ENCODE measurements around the gene AXIN1. TPM values are rescaled to one million over a fixed set of nuclear protein-coding genes. Genes with fewer than 3 reads are reported as not detected.
A peak's percentile ranks its signal among the peaks of the same experiment; 100 is the strongest.

The AXIN1 gene
- polyA plus RNA-seq, 2 of the 4 experiments (the other 2 are of a cell fraction) = 8.7 to 19.3 TPM

- Histone ChIP-seq H3K4me1 (no peaks in the 10 kb centered on the region), H3K4me3 (no peak overlapping the region), H3K4me2 (no peak overlapping the region), H3K9me3 (no peaks in the 10 kb centered on the region), H3K27ac (no peak overlapping the region)
- peak; percentile 43 for TF ChIP-seq MAFK (IDR thresholded peaks at IDR 0.05; ENCODE audit: partially characterized antibody)
- TF ChIP-seq POLR2AphosphoS2 (conservative IDR thresholded peaks at IDR 0.05; ENCODE audit: low read length) = no peak
- no peak for DNase-seq (ENCODE audit: low read depth in 1 of 2, low spot score in 1 of 2)
- ChIA-PET CTCF (interaction anchor here (1.4 kb wide), 1 partner anchor 11 kb away, joined by 3 read pairs; no protein-coding TSS in a partner anchor), POLR2A (no interaction called here)
- no peak for ATAC-seq
- no peak for FAIRE-seq
- whole genome bisulfite sequencing (ENCODE audit: missing lambda C conversion rate) = 86% methylated on average over 17 of the region's 17 CpGs
Observed at GRCh38 chr16:306911-307370, 45.6 kb downstream of the AXIN1 start.

GRCh38 chr16:305916-306626, 46.5 kb downstream of the AXIN1 start:
- ChIA-PET POLR2A (no interaction called here), CTCF (no interaction called here)
- FAIRE-seq (no peak), DNase-seq (ENCODE audit: low read depth in 1 of 2, low spot score in 1 of 2) (no peak), ATAC-seq (no peak)
- Histone ChIP-seq H3K4me3 (no peak overlapping the region), H3K4me2 (no peak overlapping the region), H3K4me1 (no peaks in the 10 kb centered on the region), H3K9me3 (no peaks in the 10 kb centered on the region), H3K27ac (no peak overlapping the region)
- TF ChIP-seq TFCP2L1 (CRISPR knock-in tag; IDR thresholded peaks at IDR 0.05) (no peak), RAD21 (conservative IDR thresholded peaks at IDR 0.05 in 1 of 2, IDR thresholded peaks at IDR 0.05 in 1 of 2) (no peak), CEBPB (IDR thresholded peaks at IDR 0.05) (no peak), MAZ (IDR thresholded peaks at IDR 0.05; ENCODE audit: borderline replicate concordance, low read depth, low read length) (no peak), GATA3 (IDR thresholded peaks at IDR 0.05; ENCODE audit: borderline replicate concordance) (no peak), ZSCAN20 (CRISPR knock-in tag; IDR thresholded peaks at IDR 0.05) (no peak), RNF2 (IDR thresholded peaks at IDR 0.05; ENCODE audit: borderline replicate concordance, low read depth) (no peak), EHF (CRISPR knock-in tag; IDR thresholded peaks at IDR 0.05) (no peak), HDAC2 (IDR thresholded peaks at IDR 0.05) (no peak), ZC3H11A (IDR thresholded peaks at IDR 0.05) (no peak), ELK1 (IDR thresholded peaks at IDR 0.05; ENCODE audit: low read depth, low read length) (no peak), PHF8 (IDR thresholded peaks at IDR 0.05; ENCODE audit: borderline replicate concordance, low read depth) (no peak), BCL3 (IDR thresholded peaks at IDR 0.05) (no peak), FOSL2 (IDR thresholded peaks at IDR 0.05) (no peak), FOSL2 (CRISPR knock-in tag; IDR thresholded peaks at IDR 0.05) (no peak)
- TF ChIP-seq, protein P1, sequence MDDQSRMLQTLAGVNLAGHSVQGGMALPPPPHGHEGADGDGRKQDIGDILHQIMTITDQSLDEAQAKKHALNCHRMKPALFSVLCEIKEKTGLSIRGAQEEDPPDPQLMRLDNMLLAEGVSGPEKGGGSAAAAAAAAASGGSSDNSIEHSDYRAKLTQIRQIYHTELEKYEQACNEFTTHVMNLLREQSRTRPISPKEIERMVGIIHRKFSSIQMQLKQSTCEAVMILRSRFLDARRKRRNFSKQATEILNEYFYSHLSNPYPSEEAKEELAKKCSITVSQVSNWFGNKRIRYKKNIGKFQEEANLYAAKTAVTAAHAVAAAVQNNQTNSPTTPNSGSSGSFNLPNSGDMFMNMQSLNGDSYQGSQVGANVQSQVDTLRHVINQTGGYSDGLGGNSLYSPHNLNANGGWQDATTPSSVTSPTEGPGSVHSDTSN (IDR thresholded peaks at IDR 0.05) = no peak
- 89% methylated on average over 19 of the region's 19 CpGs for WGBS (ENCODE audit: missing lambda C conversion rate)

GRCh38 chr16:303760-304505, 48.6 kb downstream of the AXIN1 start:
- peak; percentile 45 to 66; a peak in 3 of 6 replicates for ATAC-seq
- peak in 1 of 2 experiments; percentile 44 for DNase-seq (ENCODE audit: low read depth in 1 of 2, low spot score in 1 of 2)
- FAIRE-seq = no peak
- Histone ChIP-seq H3K4me1 (no peaks in the 10 kb centered on the region), H3K9me3 (no peaks in the 10 kb centered on the region), H3K4me3 (no peak overlapping the region), H3K27ac (no peak overlapping the region), H3K4me2 (no peak overlapping the region)
- POLR2A ChIA-PET = no interaction called here
- TF ChIP-seq EP300 (IDR thresholded peaks at IDR 0.05) (no peak), MAFK (IDR thresholded peaks at IDR 0.05; ENCODE audit: partially characterized antibody) (peak; percentile 31)
- CTCF ChIA-PET = interaction anchor here (0.5 to 1.5 kb wide), 4 partner anchors 10 to 66 kb away, joined by 3 to 5 read pairs (median 4); no protein-coding TSS in a partner anchor
- WGBS (ENCODE audit: missing lambda C conversion rate) = 90% methylated on average over 43 of the region's 43 CpGs
